SU-DHL-6 (cell line): ENCODE data around the gene DPP10.

Experiments used
- CTCF ChIP-seq: fragments of 200-600 bp; sonication (generic); IDR thresholded peaks from one replicate; pipeline ENCODE4 v1.5.1; 2017; ENCODE audit warnings: antibody characterized with exemption, mild to moderate bottlenecking, low read length, moderate library complexity; ENCODE audit not compliant: insufficient read depth, poor library complexity, severe bottlenecking
- EZH2phosphoT487 ChIP-seq: fragments of 200-600 bp; sonication (generic), shearing (Covaris generic); conservative IDR thresholded peaks from 2 replicates; pipeline ENCODE4 v1.6.1; 2018; ENCODE audit warnings: mild to moderate bottlenecking, antibody characterized with exemption, low read length, moderate library complexity, mixed read lengths

- no peak for TF ChIP-seq CTCF
- no peak for TF ChIP-seq EZH2phosphoT487
Measured at GRCh38 chr2:114700440-114700839, 258.0 kb downstream of the DPP10 start.
